GM19025 (cell line): ENCODE results near the gene FHIP1A.
"Not testable (repeated sequence)": the region's sequence is repeated elsewhere in the genome, so short reads cannot be mapped to it uniquely, and the experiment has no call there.

Experiments
- ATAC-seq: cut with Tn5 transposase; IDR thresholded peaks from one replicate; pipeline ENCODE4 v1.9.1; 2021; ENCODE audit warnings: mild to moderate bottlenecking, low read depth, moderate library complexity; ENCODE audit not compliant: unreplicated experiment

The FHIP1A gene

GRCh38 chr4:151408630-151409469 lies at the start of gene FHIP1A:
FHIP1A (plus strand) TSS chr4:151409176; CDS start chr4:151566260, 157,084 bp downstream.
- ATAC-seq, result peak; percentile 79

DNA sequence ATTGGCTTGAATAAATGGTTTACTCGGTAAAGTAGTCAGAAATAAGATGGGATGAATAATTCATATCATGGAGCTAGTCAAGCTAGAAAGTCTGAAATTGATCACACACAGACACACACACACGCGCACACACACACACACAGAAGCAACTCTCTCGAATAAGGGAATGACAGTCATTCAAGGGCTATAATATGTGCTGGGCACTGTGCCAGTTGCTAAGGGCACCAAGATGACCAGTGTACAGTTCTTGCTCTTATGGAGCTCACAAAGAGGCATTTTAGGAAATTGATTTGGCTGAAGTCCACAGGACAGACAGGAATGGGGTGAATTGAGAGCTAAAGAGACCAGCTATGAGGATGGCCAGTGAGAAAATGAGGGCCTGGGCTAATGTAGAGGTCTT lies 49.4 kb upstream of the FHIP1A start:
- ATAC-seq, result no peak

DNA sequence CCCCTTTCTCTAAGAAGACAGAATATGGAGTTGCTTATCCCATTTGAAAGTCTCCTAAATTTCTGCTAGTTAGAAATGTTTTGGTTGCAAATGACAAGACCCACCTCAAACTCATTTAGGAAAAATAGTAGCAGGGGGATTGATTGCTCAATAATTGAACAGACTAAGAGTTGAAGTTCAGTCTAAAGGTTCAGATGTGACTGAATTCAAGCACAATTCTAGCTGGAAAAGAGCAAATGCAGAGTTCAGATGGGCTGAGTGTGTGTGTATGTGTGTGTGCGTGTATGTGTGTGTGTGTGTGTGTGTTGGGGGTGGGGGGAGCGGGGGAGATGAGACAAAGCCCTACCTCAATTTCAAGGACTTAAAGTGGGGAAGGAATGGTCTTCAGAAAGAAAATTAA lies 47.9 kb upstream of the FHIP1A start:
- no peak for ATAC-seq

GRCh38 chr4:151361966-151362365 lies 47.0 kb upstream of the FHIP1A start:
- ATAC-seq, result no peak

DNA sequence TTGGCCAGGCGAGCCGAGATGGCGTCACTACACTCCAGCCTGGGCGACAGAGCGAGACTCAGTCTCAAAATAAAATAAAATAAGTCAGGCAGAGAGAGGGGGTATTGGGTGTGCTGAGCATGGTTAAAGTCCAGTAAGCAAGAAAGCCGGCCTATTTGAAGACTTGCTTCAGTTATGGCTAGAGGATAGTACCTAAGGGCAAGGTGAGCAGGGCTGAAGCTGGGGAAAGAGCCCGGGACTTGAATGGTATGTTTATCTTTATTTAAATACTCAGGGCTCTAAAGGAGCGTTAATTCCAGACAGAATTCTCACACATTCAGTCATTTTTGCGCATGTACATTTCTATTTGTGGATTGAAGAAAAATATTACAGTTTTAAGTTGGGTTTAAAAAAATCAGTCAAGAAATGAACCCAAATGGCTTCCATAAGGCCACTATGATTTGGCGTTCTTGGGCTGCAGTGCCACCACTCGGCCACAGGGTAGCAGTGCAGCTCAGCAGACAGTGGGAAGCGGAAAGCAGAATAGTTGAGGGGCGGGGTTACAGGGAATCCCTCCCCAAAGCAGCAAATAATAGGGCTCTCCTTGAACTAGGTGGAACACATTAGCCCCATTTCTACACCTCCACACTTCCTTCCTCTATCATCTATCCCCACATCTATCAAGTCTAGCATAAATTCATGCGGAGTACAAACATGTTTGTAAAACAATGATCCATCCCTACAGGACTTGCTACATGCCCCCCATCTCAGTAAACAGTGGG lies 46.4 kb upstream of the FHIP1A start:
- ATAC-seq, result peak; percentile 91

DNA sequence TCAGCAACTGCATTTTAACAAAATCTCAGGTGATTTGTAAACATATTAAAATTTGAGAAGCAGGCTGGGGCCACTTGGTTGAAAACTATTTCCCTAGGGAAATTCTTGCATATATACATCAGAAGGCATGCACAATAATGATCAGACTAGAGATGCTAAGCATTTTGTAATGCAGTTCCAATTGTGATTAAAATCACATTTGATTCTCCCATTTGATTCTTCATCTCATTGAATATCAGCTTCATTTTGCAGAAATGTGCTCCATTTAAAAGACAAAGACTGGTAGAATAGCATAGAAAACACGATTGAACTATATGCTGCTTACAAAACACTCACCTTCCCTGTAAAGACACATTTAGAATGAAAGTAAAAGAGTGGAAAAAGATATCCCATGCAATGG lies 32.4 kb upstream of the FHIP1A start:
- no peak for ATAC-seq

DNA sequence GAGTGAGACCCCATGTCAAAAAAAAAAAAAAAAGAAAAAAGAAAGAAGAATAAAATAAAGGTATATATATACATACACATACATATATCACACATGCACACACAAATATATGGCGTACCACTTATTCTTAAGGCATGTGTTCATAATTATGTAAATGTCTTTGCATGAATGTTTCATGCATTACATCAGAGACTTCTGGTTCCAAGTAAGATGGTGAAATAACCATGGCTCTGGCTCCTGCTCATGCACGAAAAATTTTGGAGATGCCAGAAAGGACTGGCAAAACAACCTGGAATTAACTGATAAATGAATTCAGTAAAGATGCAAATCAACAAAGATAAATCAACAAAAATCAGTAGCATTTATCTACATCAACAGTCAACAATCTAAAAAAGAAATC lies 19.7 kb upstream of the FHIP1A start:
- no peak for ATAC-seq

GRCh38 chr4:151389799-151390198 lies 19.2 kb upstream of the FHIP1A start:
- not testable (repeated sequence) for ATAC-seq

GRCh38 chr4:151395873-151396272 lies 13.1 kb upstream of the FHIP1A start:
- ATAC-seq, result no peak

- ATAC-seq, result no peak
Measured at GRCh38 chr4:151400343-151400742, 8.6 kb upstream of the FHIP1A start.

- ATAC-seq, result no peak
Measured at GRCh38 chr4:151401739-151402138, 7.2 kb upstream of the FHIP1A start.

- no peak for ATAC-seq
Measured at GRCh38 chr4:151402145-151402865, 6.7 kb upstream of the FHIP1A start.

DNA sequence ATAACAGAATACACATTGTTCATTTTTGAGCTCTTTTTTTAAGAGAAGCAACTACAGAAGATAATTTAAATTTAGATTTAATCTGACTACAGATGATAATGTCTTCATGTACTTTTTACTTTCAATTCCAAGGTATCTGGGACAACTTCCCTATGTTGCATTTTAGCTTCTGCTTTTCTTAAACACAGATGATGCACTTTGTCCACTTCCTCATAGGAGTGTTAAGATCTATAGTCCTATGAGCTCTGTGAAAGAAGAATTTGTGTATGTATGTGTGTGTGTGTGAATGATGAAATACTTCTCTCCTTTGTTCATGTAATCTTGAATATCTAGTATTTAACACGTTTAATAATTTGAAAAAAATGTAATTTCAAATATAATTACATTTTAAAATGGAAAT lies 5.3 kb upstream of the FHIP1A start:
- no peak for ATAC-seq

DNA sequence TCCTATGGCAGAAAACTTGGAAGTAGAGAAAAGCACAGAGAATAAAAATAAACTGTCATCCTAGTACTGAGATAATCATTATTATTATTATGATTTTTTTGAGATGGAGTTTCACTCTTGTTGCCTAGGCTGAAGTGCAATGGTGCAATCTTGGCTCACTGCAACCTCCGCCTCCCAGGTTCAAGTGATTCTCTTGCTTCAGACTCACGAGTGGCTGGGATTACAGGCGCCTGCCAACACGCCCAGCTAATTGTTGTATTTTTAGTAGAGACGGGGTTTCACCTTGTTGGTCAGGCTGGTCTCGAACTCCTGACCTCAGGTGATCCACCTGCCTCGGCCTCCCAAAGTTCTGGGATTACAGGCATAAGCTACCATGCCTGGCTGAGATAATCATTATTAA lies 4.2 kb upstream of the FHIP1A start:
- ATAC-seq, result not testable (repeated sequence)

DNA sequence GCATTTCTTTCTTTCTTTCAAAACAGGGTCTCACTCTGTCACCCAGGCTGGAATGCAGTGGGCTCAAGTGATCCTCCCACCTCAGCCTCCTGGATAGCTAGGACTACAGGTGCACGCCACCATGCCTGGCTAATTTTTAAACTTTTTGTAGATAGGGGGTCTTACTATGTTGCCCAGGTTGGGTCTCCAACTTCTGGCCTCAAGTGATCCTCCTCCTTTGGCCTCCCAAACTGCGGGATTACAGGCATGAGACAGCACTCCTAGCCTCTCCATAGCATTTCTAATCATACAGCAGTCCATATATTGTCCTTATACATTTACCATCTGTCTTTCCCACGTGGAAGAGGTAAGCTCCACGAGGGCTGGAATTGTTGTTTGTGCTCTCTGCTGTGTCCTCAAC lies 2.0 kb upstream of the FHIP1A start:
- ATAC-seq, result no peak

DNA sequence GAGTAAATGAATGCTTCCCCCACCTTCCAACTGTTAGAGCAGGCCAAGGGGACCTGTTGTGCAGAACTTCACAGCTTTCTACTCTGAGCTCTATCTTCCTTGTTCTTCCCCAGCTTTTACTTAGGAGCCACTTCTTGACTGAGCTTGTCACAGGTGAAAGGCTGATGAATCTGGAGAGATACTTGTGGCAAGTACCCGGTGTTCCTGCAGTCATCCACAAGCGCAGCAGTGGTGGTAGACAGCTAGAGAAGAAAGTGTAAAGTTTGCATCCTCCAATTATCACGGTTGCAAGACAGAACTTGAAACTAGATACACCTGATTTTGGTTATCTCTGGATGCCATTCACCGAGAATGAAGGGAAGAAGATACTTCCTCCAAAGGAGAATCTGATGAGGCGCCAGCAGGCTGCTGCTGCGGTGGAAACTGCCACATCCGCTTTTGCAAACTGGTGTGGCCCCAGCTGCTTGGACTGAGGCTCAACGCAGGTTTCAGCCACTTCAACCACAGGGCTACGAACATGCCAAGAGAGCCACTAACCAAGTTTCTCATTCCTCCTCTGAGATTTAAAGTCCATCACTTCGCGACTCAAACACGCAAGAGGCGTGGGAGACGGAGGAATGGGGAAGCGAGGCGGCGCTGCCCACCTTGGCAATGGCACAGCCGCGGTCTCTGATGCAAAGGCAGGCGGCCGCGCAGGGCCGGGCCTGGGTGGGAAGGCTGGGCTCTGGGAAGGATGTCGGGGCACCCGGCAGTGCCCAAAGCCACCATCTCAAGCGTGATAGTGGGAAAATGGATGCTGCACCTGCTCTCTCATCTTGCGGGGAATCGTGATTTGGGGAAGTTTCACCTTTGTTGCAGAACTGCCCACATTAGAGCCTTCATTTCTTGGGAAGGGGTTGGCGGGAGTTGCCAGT lies 1.3 kb upstream of the FHIP1A start:
- peak; percentile 69 for ATAC-seq

- no peak for ATAC-seq
Measured at GRCh38 chr4:151408380-151408629, 671 bp upstream of the FHIP1A start.

DNA sequence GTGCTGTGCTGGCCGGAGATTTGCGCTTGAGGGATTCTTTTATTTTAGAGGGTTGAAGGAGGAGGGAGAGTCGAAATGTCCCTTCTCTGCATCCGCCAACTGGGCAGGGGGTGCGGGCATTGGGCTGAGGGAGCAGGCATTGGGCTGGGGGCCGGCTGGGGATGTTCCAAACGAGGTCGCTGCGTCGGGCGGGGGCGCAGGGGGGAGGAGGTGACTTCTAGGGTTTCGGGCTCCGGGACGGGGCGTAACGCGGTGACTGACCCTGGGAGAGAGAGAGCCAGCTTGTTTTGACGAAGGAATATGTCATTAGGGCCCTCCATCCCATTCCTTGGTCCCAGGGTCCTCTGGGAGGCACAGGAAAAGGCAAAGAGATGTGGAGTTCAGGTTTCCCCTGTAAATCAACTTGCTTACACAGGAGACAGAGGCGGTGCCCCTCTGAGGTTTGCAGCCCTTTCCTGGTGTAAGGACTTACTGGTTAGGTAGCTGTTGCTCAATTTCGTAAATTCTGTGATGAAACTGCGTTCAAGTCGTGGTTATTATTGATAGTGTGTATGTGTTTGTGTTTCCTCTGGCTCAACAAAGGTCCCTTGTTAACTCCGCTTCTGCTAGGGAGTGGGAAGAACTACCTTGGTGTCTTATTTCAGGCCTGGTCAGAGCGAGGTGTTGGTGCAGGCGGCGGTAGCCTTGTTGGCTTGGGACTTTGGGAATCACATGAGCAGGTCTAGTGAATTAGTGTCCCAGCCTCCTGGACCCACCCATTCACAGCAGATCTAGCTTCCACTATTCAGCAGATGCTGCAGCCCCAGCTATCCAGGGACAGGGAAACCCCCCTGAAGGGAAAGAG lies 716 bp downstream of the FHIP1A start:
- ATAC-seq, result no peak

- ATAC-seq, result no peak
Measured at GRCh38 chr4:151415978-151416377, 7.0 kb downstream of the FHIP1A start.
